LoVo (cell line): ENCODE data around the gene BCAT1.

ENCODE experiments used
- DNase-seq: peaks from one replicate; pipeline ENCODE4 v3.0.0-alpha.2; 2016; ENCODE audit warnings: low spot score

BCAT1 gene

GRCh38 chr12:24948757-24949722, at the start of gene BCAT1:
Gene BCAT1 (minus strand): TSS chr12:24949101. CDS start chr12:24948932, 169 bp downstream.
- peak; percentile 81 for DNase-seq

GRCh38 chr12:24997970-24998582, 49.2 kb upstream of the BCAT1 start:
- no peak for DNase-seq

GRCh38 chr12:24997496-24997895, 48.6 kb upstream of the BCAT1 start:
- DNase-seq: no peak

- DNase-seq: no peak
Measured at GRCh38 chr12:24996820-24997219, 47.9 kb upstream of the BCAT1 start.

GRCh38 chr12:24996102-24996797, 47.3 kb upstream of the BCAT1 start:
- no peak for DNase-seq

GRCh38 chr12:24993793-24994192, 44.9 kb upstream of the BCAT1 start:
- no peak for DNase-seq

GRCh38 chr12:24991209-24992049, 42.5 kb upstream of the BCAT1 start:
- DNase-seq: peak; percentile 79

GRCh38 chr12:24989216-24989615, 40.3 kb upstream of the BCAT1 start:
- DNase-seq: no peak

- DNase-seq: no peak
Measured at GRCh38 chr12:24982250-24982649, 33.3 kb upstream of the BCAT1 start.

GRCh38 chr12:24979976-24980730, 31.3 kb upstream of the BCAT1 start:
- no peak for DNase-seq

- DNase-seq: no peak
Measured at GRCh38 chr12:24979329-24979728, 30.4 kb upstream of the BCAT1 start.

- no peak for DNase-seq
Measured at GRCh38 chr12:24977711-24978110, 28.8 kb upstream of the BCAT1 start.

GRCh38 chr12:24977060-24977459, 28.2 kb upstream of the BCAT1 start:
- DNase-seq: no peak

GRCh38 chr12:24975425-24975824, 26.5 kb upstream of the BCAT1 start:
- no peak for DNase-seq

- no peak for DNase-seq
Measured at GRCh38 chr12:24974216-24974615, 25.3 kb upstream of the BCAT1 start.

- DNase-seq: no peak
Measured at GRCh38 chr12:24972078-24972477, 23.2 kb upstream of the BCAT1 start.

GRCh38 chr12:24970177-24970576, 21.3 kb upstream of the BCAT1 start:
- no peak for DNase-seq

- no peak for DNase-seq
Measured at GRCh38 chr12:24966951-24967564, 18.2 kb upstream of the BCAT1 start.

GRCh38 chr12:24964342-24964741, 15.4 kb upstream of the BCAT1 start:
- no peak for DNase-seq

- DNase-seq: peak; percentile 40
Measured at GRCh38 chr12:24960222-24960855, 11.4 kb upstream of the BCAT1 start.
